DMS153 (cell line): ENCODE data around the gene GSN.

Source experiments
- DNase-seq: peaks from one replicate; lab custom pipeline; 2025; lab: John Stamatoyannopoulos, UW

GSN gene

GRCh38 chr9:121353241-121354061, 85.5 kb downstream of the GSN start:
- DNase-seq = no peak

DNA sequence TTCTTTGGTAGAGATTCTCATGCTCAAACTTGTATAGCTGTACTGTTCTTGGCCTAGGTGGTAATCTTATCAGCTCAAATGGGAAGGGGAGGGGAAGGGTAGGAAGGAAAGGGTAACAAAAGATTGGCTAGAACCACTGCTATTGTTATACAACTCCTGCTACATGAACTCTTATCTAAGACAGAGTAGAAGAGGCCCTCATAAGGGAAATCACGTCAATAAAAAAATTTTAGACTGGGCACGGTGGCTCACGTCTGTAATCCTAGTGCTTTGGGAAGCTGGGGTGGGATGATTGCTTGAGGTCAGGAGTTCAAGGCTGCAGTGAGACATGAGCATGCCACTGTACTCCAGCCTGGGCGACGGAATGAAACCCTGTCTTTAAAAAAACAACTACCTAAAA, 86.2 kb downstream of the GSN start:
- no peak for DNase-seq

DNA sequence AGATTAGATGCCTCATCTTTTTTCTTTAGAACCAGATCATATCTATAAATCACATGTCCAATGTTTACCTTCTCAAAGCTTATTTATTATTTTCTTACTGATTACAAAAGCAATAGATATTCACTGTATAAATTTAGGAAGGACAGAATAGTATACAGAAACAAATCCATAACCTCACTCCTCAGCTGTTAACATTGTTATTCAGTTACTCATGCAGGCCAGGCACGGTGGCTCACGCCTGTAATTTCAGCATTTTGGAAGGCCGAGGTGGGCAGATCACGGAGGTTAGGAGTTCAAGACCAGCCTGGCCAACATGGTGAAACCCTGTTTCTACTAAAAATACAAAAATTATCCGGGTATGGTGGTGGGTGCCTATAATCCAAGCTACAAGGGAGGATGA, 86.8 kb downstream of the GSN start:
- DNase-seq = no peak

GRCh38 chr9:121357011-121357410, 89.0 kb downstream of the GSN start:
- no peak for DNase-seq

- DNase-seq = no peak
Measured at GRCh38 chr9:121358751-121359150, 90.8 kb downstream of the GSN start.

DNA sequence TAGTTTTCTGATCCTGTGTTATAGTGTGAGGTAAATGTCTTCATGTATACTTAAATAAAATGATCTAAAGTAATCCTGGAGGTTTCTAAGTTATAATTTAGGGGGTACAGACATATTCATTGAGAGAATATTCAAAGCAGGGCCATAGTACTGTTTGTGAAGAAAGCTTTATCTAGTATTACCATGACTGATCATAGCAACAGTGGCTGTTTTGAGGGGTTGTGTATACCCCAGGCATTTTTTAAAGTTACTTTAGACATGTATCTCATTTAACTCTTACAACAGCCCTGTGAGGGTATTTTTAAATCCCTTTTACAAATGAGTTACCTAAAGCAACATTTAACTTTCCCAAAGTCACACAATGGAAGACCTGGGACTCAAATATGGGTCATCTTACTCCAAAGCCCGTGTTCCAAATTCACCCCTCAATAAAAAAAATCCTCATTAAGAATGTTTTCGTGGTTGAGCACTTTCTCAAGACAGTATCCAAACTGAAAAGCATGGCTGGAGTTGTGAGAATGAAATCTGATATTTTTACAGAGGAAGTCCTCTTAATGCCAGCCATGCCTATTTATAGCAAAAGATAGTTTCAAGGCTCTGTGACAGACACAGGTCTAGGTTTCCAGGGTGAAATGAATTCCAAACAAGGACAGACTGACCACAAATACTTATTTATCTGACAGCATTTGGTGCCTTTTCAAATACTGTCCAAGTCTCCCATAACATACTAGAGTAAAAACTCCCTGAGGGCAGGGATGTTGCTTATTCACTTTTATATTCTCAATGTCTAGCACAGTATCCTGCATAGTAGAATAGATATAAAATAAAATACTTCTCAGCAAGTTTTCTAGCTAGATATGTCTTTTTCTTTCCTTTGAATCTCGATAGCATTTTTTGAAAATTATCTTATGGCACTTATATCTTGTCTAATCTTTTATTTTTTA, 91.7 kb downstream of the GSN start:
- no peak for DNase-seq

DNA sequence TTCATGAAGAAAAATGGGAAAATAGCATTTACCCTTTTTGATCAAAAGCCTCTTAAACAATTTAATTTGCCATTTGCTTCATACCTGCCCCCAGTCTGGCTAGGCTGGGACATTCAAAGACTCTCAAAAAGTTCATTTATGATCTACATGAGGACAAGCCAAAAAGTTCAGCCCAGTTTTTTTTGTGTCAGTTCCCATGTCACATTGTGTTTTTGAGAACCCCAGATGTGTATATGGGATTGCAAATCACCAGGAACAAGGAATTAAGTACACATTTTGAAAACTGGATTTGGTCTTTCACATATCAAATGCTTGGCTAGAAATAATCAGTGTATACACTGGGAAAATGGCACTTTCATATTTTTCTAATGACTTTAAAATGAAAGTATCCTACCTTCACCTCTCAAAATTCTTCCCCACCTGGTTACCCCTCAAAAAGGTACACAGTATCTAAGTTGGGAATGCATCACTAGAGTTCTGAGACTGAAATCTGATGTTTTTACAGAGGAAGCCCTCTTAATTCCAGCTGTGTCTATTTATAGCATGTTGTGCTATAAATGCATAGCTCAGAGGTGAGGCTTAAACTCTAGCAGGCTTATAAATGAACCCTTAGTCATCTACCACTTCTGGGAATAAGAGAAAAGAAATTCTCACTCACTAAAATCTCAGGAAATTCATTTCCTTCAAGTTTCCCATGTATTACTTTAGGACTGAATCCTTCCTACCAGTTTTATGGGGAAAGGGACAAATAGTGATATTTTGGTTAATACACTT, 92.8 kb downstream of the GSN start:
- no peak for DNase-seq

DNA sequence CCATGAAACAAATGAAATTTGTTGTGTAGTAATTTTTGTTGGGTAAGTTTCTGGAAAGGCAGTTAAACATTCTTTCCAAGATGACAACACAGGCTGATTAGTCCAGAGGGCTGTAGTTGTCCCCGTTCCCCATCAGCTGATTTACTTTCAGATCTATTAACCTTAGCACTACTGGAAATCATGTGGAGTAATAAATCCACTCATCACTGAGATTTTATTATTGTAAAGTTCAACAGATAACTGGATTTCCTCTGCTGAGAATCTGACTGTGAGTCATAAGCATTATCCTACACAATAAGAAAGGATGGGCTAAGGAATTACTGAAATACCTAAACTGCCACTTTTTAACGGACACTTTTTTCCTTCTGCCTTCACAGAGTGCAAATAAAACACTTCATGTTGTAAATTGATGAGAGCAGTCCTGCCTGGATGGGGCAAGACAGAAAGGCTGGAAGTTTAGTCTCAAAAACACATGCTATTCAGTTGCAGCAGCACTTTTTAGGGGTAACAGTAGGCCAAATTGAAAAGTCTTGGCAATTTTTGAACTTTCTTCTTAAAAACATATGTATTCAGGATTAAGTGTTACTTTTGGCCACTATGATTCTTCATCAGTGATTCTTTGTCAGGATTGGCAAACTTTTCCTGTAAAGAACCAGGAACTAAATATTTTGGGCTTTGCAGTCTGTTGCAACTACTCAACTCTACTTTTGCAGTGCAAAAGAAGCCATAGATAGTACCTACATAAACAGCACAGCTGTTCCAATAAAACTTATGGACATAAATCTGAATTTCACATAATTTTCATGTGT, 95.1 kb downstream of the GSN start:
- DNase-seq = no peak

DNA sequence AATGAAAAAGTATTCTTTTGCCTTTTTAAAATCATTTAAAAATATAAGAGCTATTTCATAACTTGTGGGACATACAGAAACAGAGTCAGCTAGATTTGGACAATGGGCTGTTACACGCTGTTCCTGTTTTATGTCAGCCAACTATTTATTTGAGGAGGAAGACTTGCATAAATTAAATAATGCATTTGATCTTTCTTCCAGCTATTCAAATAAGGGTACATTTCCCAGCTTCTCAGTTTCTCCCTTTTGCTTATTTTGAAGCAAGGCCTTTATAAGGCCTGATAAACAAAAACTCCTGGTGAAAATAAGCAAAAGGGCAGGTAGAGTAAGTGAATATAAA, 95.6 kb downstream of the GSN start:
- DNase-seq = no peak

GRCh38 chr9:121364077-121364476, 96.1 kb downstream of the GSN start:
- DNase-seq = no peak

DNA sequence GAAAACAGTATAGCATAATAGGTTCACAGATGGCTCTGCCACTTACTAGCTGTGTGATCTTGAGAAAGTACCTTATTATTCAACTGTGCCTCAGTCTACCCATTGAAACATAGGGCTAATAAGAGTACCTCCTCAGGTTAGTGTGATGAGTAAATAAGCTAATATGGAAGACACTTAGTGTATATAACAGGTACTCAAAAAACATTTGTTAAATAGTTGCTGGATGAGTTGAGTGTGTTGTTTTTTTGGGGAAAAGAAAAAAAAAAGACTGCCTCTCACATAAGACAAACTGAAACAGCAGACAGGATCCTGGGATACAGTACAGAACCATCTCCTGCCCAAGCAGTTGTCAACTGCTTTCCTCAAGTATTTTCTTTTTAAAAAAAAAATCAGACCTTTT, 96.9 kb downstream of the GSN start:
- no peak for DNase-seq

DNA sequence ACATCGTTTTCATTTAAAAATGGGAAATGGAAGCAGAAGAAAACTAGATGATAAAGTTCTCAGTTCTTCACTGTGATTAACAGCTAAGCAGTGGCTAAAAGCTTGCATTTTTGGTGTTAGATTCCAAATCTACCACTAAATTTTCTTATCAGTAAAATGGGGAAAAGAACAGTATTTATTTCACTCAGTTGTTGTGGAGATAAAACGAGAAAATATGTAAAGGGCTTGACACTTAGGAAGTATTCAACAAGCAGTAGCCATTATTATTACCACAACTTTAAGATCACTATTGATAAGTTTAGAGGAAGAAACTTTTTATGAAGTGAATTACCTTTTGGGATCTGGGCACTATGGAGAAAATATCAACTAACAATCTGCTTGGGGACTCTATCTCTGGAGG, 97.6 kb downstream of the GSN start:
- no peak for DNase-seq

DNA sequence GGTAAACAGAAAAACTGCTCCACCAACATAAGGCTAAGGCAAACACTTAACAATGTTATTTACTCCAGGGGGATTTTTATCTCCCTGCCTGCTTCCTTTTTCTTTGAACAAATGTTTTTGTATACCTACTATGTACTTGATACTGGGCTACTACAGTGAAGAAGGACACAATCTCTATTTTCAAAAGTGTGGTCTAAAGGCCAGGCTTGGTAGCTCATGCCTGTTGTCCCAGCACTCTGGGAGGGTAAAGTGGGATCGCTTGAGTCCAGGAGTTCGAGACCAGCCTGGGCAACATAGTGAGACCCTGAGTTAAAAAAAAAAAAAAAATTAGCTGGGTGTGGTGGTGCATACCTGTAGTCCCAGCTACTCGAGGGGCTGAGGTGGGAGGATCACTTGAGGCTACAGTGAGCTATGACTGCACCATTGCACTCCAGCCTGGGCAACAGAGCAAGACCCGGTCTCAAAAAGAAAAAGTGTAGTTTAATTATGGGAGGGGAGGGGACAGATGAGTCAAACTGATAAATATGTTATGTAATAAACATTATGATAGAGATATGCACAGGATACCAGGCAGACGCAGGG, 98.7 kb downstream of the GSN start:
- DNase-seq = no peak

- DNase-seq = no peak
Measured at GRCh38 chr9:121367306-121368137, 99.6 kb downstream of the GSN start.

- no peak for DNase-seq
Measured at GRCh38 chr9:121368138-121368522, 100.2 kb downstream of the GSN start.

DNA sequence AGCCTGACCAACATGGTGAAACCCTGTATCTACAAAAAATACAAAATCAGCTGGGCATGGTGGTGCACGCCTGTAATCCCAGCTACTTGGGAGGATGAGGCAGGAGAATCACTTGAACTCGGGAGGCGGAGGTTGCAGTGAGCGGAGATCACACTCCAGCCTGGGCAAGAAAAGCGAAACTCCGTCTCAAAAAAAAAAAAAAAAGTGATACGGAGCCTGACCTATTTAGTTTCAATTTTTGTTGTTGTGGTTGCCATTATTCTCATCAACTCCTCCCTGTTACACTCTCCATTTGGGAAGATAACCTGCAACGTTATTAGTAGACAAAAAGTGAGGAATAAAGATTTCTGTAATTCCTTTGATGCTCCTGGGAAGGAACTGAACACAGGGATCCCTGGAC, 100.8 kb downstream of the GSN start:
- no peak for DNase-seq

- no peak for DNase-seq
Measured at GRCh38 chr9:121369595-121370265, 101.8 kb downstream of the GSN start, which contains the start of gene STOM. STOM (minus strand) TSS chr9:121370250; CDS start chr9:121370187, 63 bp downstream.

GRCh38 chr9:121371495-121372061, 103.6 kb downstream of the GSN start:
- no peak for DNase-seq
